H9 (cell line): Measurements from ENCODE around the gene CPXM2. TPM values are rescaled to one million over a fixed set of nuclear protein-coding genes. Genes with fewer than 3 reads are reported as not detected.

Source experiments
- DNase-seq: peaks from one replicate; pipeline ENCODE4 v3.0.0-alpha.2; 2017
- H2AFZ ChIP-seq: one replicate; pipeline ENCODE4 v1.6.1; 2013; ENCODE audit warnings: mild to moderate bottlenecking, low read length, control low read depth, moderate library complexity
- H2AK5ac ChIP-seq: 2 replicates; pipeline ENCODE4 v1.6.1; 2013; ENCODE audit warnings: low read length, control low read depth, mixed read lengths; ENCODE audit not compliant: insufficient read length
- H2BK120ac ChIP-seq: one replicate; pipeline ENCODE4 v1.6.1; 2013; ENCODE audit warnings: low read depth, mild to moderate bottlenecking, low read length, control low read depth, inconsistent platforms; ENCODE audit not compliant: poor library complexity, severe bottlenecking
- H2BK12ac ChIP-seq: 2 replicates; pipeline ENCODE4 v1.6.1; 2013; ENCODE audit warnings: low read length, control low read depth, mixed read lengths, low read depth; ENCODE audit not compliant: insufficient read length
- H2BK15ac ChIP-seq: 2 replicates; pipeline ENCODE4 v1.6.1; 2013; ENCODE audit warnings: low read depth, low read length, control low read depth
- H2BK20ac ChIP-seq: one replicate; pipeline ENCODE4 v1.6.1; 2013; ENCODE audit warnings: low read depth, mild to moderate bottlenecking, low read length, control low read depth, inconsistent platforms; ENCODE audit not compliant: poor library complexity, severe bottlenecking
- H2BK5ac ChIP-seq: 2 replicates; pipeline ENCODE4 v1.6.1; 2013; ENCODE audit warnings: low read length, control low read depth, mixed read lengths; ENCODE audit not compliant: insufficient read length
- H3K14ac ChIP-seq: 2 replicates; pipeline ENCODE4 v1.6.1; 2013; ENCODE audit warnings: low read length, control low read depth; ENCODE audit not compliant: insufficient read depth
- H3K18ac ChIP-seq: 2 replicates; pipeline ENCODE4 v1.6.1; 2013; ENCODE audit warnings: low read depth, mild to moderate bottlenecking, mixed read lengths, low read length, control low read depth; ENCODE audit not compliant: insufficient read length
- H3K23ac ChIP-seq: 2 replicates; pipeline ENCODE4 v1.6.1; 2013; ENCODE audit warnings: low read length, control low read depth, mixed read lengths, low read depth; ENCODE audit not compliant: insufficient read length
- H3K23me2 ChIP-seq: 2 replicates; pipeline ENCODE4 v1.6.1; 2013; ENCODE audit warnings: low read depth, mild to moderate bottlenecking, mixed read lengths, low read length, control low read depth; ENCODE audit not compliant: insufficient read length, poor library complexity, severe bottlenecking
- H3K27ac ChIP-seq: 2 replicates; pipeline ENCODE4 v1.5.1; 2013; ENCODE audit warnings: low read length, control low read depth, mixed read lengths, low read depth; ENCODE audit not compliant: insufficient read length
- H3K27me3 ChIP-seq: 2 replicates; pipeline ENCODE4 v1.6.1; 2013; ENCODE audit warnings: low read length, control low read depth, inconsistent platforms; ENCODE audit not compliant: insufficient read depth
- H3K4ac ChIP-seq: 2 replicates; pipeline ENCODE4 v1.6.1; 2013; ENCODE audit warnings: low read depth, mild to moderate bottlenecking, control low read depth, inconsistent platforms, low read length, moderate library complexity
- H3K4me1 ChIP-seq: 2 replicates; pipeline ENCODE4 v1.6.1; 2013; ENCODE audit warnings: low read length, control low read depth, inconsistent platforms; ENCODE audit not compliant: insufficient read depth
- H3K4me2 ChIP-seq: 2 replicates; pipeline ENCODE4 v1.6.1; 2013; ENCODE audit warnings: low read length, control low read depth, mixed read lengths; ENCODE audit not compliant: insufficient read length, insufficient read depth
- H3K56ac ChIP-seq: 2 replicates; pipeline ENCODE4 v1.6.1; 2013; ENCODE audit warnings: low read depth, mild to moderate bottlenecking, mixed read lengths, low read length, control low read depth; ENCODE audit not compliant: insufficient read length
- H3K79me1 ChIP-seq: 2 replicates; pipeline ENCODE4 v1.6.1; 2013; ENCODE audit warnings: low read depth, mild to moderate bottlenecking, moderate library complexity, low read length, control low read depth, inconsistent platforms; ENCODE audit not compliant: insufficient read depth, poor library complexity, severe bottlenecking
- H3K79me2 ChIP-seq: 2 replicates; pipeline ENCODE4 v1.6.1; 2013; ENCODE audit warnings: low read length, control low read depth, inconsistent platforms; ENCODE audit not compliant: insufficient read depth
- H3K9ac ChIP-seq: 2 replicates; pipeline ENCODE4 v1.6.1; 2013; ENCODE audit warnings: low read length, control low read depth, mixed read lengths; ENCODE audit not compliant: insufficient read length; ENCODE audit errors: extremely low read depth
- H3K9me3 ChIP-seq: one replicate; pipeline ENCODE4 v1.6.1; 2013; ENCODE audit warnings: low read depth, low read length, inconsistent platforms; ENCODE audit not compliant: control insufficient read depth
- H3T11ph ChIP-seq: one replicate; pipeline ENCODE4 v1.6.1; 2013; ENCODE audit warnings: mild to moderate bottlenecking, low read length, control low read depth, inconsistent platforms
- H4K20me1 ChIP-seq: one replicate; pipeline ENCODE4 v1.6.1; 2013; ENCODE audit not compliant: control insufficient read depth, insufficient read length, insufficient read depth
- H4K5ac ChIP-seq: 2 replicates; pipeline ENCODE4 v1.6.1; 2013; ENCODE audit warnings: low read depth, mild to moderate bottlenecking, mixed read lengths, low read length, control low read depth; ENCODE audit not compliant: insufficient read length
- H4K8ac ChIP-seq: replicated peaks from 2 replicates; pipeline ENCODE4 v1.6.1; 2013; ENCODE audit warnings: low read length, control low read depth, mixed read lengths, low read depth; ENCODE audit not compliant: insufficient read length
- H4K91ac ChIP-seq: 2 replicates; pipeline ENCODE4 v1.6.1; 2013; ENCODE audit warnings: low read depth, mild to moderate bottlenecking, moderate library complexity, mixed read lengths, low read length, control low read depth; ENCODE audit not compliant: insufficient read length
- H3K27ac Mint-ChIP-seq, 3 experiments: 2 replicates in 2 of 3; 3 replicates in 1 of 3; pipeline ENCODE4 v1.8.0; 2020 to 2021; ENCODE audit warnings: mixed read lengths in 3 of 3, mild to moderate bottlenecking in 1 of 3, moderate library complexity in 1 of 3
- H3K27me3 Mint-ChIP-seq: 2 replicates; pipeline ENCODE4 v1.8.0; 2021; ENCODE audit warnings: low read depth, mild to moderate bottlenecking, moderate library complexity, mixed read lengths
- H3K36me3 Mint-ChIP-seq, 3 experiments: 2 replicates in 2 of 3; 3 replicates in 1 of 3; pipeline ENCODE4 v1.8.0; 2020 to 2021; ENCODE audit warnings: low read depth in 3 of 3, mixed read lengths in 3 of 3; ENCODE audit not compliant: insufficient read depth in 1 of 3
- H3K4me1 Mint-ChIP-seq, 2 experiments: 2 replicates each; pipeline ENCODE4 v1.8.0; 2020; ENCODE audit warnings: mixed read lengths in 2 of 2
- H3K4me3 Mint-ChIP-seq, 2 experiments: 2 replicates in 1 of 2; 3 replicates in 1 of 2; pipeline ENCODE4 v1.8.0; 2020 to 2021; ENCODE audit warnings: mild to moderate bottlenecking in 2 of 2, mixed read lengths in 2 of 2, moderate library complexity in 1 of 2
- H3K9me3 Mint-ChIP-seq, 2 experiments: 2 replicates in 1 of 2; 3 replicates in 1 of 2; pipeline ENCODE4 v1.8.0; 2020; ENCODE audit warnings: mild to moderate bottlenecking in 2 of 2, mixed read lengths in 2 of 2, moderate library complexity in 1 of 2
- CTCF ChIP-seq: fragments of 200-600 bp; sonication (generic); conservative IDR thresholded peaks from 3 replicates; pipeline ENCODE4 v1.8.0; 2021; ENCODE audit warnings: antibody characterized with exemption, mild to moderate bottlenecking
- WGBS: extraction: QIAGEN DNeasy Blood & Tissue Kit; methylation state at CpG from one replicate; pipeline ENCODE4 v1.1.7; 2013; ENCODE audit warnings: missing lambda C conversion rate, low lambda C conversion rate, mixed read lengths; ENCODE audit not compliant: insufficient read length; ENCODE audit errors: extremely low coverage; 5-methylcytosine and 5-hydroxymethylcytosine counted together
- total RNA-seq: library from RNA; stranded (reverse); gene quantifications from 2 replicates; pipeline ENCODE4 v1.2.1, GENCODE V29; 2021

The CPXM2 gene
- total RNA-seq, 1 experiment from 2014 or later: 1.7 TPM

GRCh38 chr10:123726836-123727235, 164.8 kb downstream of the CPXM2 start:
- H2BK120ac ChIP-seq: no peak overlapping the region
- no peaks in the 10 kb centered on the region for H3K9me3 ChIP-seq
- no CpG with 5 or more reads among the region's 2 CpGs for WGBS

More at GRCh38 chr10:123726836-123727235, 164.8 kb downstream of the CPXM2 start:
- H3T11ph ChIP-seq: no peak overlapping the region
- no peak overlapping the region for H3K4ac ChIP-seq
- no peak overlapping the region for H3K4me2 ChIP-seq
- no peaks in the 10 kb centered on the region for H3K79me1 ChIP-seq
- peaks cover 3 to 16% of the 10 kb centered on the region in 2 experiments; a peak in 4 of 5 replicates for H3K9me3 Mint-ChIP-seq
- no peak overlapping the region for H3K27ac Mint-ChIP-seq
- no peak overlapping the region for H4K91ac ChIP-seq
- no peaks in the 10 kb centered on the region for H4K20me1 ChIP-seq
- H3K4me1 ChIP-seq: peaks cover 3% of the 10 kb centered on the region; the same call in 1 of the 2 replicates
- peaks cover 16 to 19% of the 10 kb centered on the region in 2 experiments for H3K4me1 Mint-ChIP-seq
- H3K9ac ChIP-seq: no peak overlapping the region
- no peak overlapping the region for H2BK20ac ChIP-seq
- peaks cover 8% of the 10 kb centered on the region for H3K27me3 Mint-ChIP-seq
- no peak overlapping the region for H3K56ac ChIP-seq
- H3K36me3 Mint-ChIP-seq: peaks cover 0 to 1% (median 0%) of the 10 kb centered on the region in 3 experiments; a peak in 1 of 7 replicates
- no peak overlapping the region for H3K14ac ChIP-seq
- no peak overlapping the region for H2AK5ac ChIP-seq
- H3K23ac ChIP-seq: no peak overlapping the region
- no peak overlapping the region for H2BK5ac ChIP-seq
- no peak overlapping the region for H4K5ac ChIP-seq
- H3K18ac ChIP-seq: no peak overlapping the region
- H2AFZ ChIP-seq: no peak overlapping the region
- no peaks in the 10 kb centered on the region for H3K23me2 ChIP-seq
- DNase-seq: no peak
- H3K27me3 ChIP-seq: no peaks in the 10 kb centered on the region
- no peak overlapping the region for H2BK15ac ChIP-seq
- H3K27ac ChIP-seq: no peak overlapping the region
- no peak overlapping the region for H2BK12ac ChIP-seq
- no peaks in the 10 kb centered on the region for H3K79me2 ChIP-seq
- no peak overlapping the region for H3K4me3 Mint-ChIP-seq
- no peak overlapping the region for H4K8ac ChIP-seq
- TF ChIP-seq CTCF: no peak
